ENCODE data around the gene PPP2R5C.

DNA sequence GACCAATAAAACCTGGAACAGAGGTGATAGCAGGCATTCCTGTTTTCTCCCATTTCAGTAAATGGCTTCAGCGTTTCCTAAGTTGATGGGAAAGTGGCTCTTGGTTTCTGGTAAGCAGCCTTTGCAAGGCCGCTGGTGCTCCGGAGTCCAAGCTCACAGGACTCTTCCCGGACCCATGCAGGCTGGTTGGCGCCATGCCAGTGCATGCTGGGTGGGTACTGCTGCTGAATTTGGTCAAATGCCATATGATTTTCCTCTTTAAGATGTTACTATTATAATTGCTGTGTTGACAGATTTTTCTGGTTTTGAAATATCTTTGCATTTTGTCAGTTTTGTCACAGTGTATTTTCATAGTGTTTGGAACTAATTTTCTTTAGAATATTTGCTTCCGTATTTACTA is 27.7 kb downstream of the PPP2R5C start:
- TF ChIP-seq, protein P1, sequence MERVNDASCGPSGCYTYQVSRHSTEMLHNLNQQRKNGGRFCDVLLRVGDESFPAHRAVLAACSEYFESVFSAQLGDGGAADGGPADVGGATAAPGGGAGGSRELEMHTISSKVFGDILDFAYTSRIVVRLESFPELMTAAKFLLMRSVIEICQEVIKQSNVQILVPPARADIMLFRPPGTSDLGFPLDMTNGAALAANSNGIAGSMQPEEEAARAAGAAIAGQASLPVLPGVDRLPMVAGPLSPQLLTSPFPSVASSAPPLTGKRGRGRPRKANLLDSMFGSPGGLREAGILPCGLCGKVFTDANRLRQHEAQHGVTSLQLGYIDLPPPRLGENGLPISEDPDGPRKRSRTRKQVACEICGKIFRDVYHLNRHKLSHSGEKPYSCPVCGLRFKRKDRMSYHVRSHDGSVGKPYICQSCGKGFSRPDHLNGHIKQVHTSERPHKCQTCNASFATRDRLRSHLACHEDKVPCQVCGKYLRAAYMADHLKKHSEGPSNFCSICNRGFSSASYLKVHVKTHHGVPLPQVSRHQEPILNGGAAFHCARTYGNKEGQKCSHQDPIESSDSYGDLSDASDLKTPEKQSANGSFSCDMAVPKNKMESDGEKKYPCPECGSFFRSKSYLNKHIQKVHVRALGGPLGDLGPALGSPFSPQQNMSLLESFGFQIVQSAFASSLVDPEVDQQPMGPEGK (CRISPR knock-in tag; IDR thresholded peaks at IDR 0.05; ENCODE audit: borderline replicate concordance) = no peak
- TF ChIP-seq, protein P2, sequence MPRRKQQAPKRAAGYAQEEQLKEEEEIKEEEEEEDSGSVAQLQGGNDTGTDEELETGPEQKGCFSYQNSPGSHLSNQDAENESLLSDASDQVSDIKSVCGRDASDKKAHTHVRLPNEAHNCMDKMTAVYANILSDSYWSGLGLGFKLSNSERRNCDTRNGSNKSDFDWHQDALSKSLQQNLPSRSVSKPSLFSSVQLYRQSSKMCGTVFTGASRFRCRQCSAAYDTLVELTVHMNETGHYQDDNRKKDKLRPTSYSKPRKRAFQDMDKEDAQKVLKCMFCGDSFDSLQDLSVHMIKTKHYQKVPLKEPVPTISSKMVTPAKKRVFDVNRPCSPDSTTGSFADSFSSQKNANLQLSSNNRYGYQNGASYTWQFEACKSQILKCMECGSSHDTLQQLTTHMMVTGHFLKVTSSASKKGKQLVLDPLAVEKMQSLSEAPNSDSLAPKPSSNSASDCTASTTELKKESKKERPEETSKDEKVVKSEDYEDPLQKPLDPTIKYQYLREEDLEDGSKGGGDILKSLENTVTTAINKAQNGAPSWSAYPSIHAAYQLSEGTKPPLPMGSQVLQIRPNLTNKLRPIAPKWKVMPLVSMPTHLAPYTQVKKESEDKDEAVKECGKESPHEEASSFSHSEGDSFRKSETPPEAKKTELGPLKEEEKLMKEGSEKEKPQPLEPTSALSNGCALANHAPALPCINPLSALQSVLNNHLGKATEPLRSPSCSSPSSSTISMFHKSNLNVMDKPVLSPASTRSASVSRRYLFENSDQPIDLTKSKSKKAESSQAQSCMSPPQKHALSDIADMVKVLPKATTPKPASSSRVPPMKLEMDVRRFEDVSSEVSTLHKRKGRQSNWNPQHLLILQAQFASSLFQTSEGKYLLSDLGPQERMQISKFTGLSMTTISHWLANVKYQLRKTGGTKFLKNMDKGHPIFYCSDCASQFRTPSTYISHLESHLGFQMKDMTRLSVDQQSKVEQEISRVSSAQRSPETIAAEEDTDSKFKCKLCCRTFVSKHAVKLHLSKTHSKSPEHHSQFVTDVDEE (CRISPR knock-in tag; IDR thresholded peaks at IDR 0.05) = no peak
- TF ChIP-seq SNAI2 (CRISPR knock-in tag; IDR thresholded peaks at IDR 0.05) = no peak
- TF ChIP-seq ESRRG (CRISPR knock-in tag; IDR thresholded peaks at IDR 0.05) = no peak
- TF ChIP-seq BACH2 (CRISPR knock-in tag; IDR thresholded peaks at IDR 0.05; ENCODE audit: borderline replicate concordance) = no peak

Data from SK-N-SH treated with all-trans-retinoic acid at 6 μM for 48 hours (cell line).